ENCODE results near the gene DRAM1. TPM values are rescaled to one million over a fixed set of nuclear protein-coding genes. Genes with fewer than 3 reads are reported as not detected.
"Not testable (repeated sequence)": the region's sequence is repeated elsewhere in the genome, so short reads cannot be mapped to it uniquely, and the experiment has no call there.

DRAM1 gene
- total and polyA plus RNA-seq, 2 experiments from 2014 or later, result 0.06 to 0.56 TPM

DNA sequence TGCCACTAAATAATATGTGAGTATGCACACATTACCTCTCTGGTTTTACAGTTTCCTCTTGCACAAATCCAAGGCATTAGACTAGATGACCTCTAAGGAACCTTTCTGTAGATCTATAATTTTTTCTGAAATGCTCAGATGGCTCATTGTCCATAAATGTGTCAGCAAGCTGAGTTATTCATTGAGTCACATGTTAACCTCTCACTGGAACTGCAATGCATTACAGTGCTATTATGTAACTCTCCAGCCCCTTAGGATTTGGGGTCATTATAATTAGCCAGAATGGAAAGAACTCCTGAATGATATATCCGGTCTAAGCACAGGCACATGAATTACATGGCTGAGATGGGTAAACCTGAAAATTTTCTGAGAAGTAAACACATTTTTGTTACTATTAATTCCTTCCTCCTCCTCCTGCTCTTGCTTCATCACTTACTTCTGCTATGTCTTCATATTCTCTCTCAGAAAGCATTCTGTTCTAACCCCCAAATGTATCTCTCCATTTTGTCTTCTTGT lies 20.3 kb upstream of the DRAM1 start:
- Histone ChIP-seq H3K27ac (no peak overlapping the region), H3K4me1 (ENCODE audit: low read depth) (no peaks in the 10 kb centered on the region), H3K9me3 (ENCODE audit: low read depth) (no peaks in the 10 kb centered on the region), H3K27me3 (no peaks in the 10 kb centered on the region), H3K4me3 (no peak overlapping the region), H3K36me3 (no peaks in the 10 kb centered on the region)
- peak in 1 of 2 donors; percentile 62 for DNase-seq (ENCODE audit: low read depth in 1 of 2, low spot score in 1 of 2)
- TF ChIP-seq, protein P1, sequence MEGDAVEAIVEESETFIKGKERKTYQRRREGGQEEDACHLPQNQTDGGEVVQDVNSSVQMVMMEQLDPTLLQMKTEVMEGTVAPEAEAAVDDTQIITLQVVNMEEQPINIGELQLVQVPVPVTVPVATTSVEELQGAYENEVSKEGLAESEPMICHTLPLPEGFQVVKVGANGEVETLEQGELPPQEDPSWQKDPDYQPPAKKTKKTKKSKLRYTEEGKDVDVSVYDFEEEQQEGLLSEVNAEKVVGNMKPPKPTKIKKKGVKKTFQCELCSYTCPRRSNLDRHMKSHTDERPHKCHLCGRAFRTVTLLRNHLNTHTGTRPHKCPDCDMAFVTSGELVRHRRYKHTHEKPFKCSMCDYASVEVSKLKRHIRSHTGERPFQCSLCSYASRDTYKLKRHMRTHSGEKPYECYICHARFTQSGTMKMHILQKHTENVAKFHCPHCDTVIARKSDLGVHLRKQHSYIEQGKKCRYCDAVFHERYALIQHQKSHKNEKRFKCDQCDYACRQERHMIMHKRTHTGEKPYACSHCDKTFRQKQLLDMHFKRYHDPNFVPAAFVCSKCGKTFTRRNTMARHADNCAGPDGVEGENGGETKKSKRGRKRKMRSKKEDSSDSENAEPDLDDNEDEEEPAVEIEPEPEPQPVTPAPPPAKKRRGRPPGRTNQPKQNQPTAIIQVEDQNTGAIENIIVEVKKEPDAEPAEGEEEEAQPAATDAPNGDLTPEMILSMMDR (IDR thresholded peaks at IDR 0.05; ENCODE audit: low read depth, low read length), result no peak

DNA sequence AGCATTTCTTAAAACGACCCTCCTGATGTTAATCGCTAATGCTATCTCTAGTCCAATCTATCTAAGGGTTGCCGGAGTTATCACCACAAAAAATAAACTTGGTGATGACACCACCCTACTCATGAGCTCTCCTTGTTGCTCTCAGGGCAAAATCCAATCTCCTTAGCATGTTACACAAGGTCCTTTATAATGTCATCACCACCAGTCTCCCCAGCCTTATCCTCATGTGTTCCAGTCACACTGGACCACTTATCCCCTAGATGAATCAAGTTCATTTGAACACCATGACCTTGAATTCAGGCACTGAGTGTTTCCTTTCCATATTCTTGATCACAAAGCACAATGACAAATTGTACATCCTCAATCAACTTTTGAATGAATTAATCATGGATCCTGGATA lies 19.0 kb upstream of the DRAM1 start:
- TF ChIP-seq, protein P1 (IDR thresholded peaks at IDR 0.05; ENCODE audit: low read depth, low read length), result no peak
- Histone ChIP-seq H3K4me1 (ENCODE audit: low read depth) (no peaks in the 10 kb centered on the region), H3K4me3 (no peak overlapping the region), H3K36me3 (no peaks in the 10 kb centered on the region), H3K9me3 (ENCODE audit: low read depth) (no peaks in the 10 kb centered on the region), H3K27ac (no peak overlapping the region), H3K27me3 (no peaks in the 10 kb centered on the region)
- no peak for DNase-seq (ENCODE audit: low read depth in 1 of 2, low spot score in 1 of 2)

DNA sequence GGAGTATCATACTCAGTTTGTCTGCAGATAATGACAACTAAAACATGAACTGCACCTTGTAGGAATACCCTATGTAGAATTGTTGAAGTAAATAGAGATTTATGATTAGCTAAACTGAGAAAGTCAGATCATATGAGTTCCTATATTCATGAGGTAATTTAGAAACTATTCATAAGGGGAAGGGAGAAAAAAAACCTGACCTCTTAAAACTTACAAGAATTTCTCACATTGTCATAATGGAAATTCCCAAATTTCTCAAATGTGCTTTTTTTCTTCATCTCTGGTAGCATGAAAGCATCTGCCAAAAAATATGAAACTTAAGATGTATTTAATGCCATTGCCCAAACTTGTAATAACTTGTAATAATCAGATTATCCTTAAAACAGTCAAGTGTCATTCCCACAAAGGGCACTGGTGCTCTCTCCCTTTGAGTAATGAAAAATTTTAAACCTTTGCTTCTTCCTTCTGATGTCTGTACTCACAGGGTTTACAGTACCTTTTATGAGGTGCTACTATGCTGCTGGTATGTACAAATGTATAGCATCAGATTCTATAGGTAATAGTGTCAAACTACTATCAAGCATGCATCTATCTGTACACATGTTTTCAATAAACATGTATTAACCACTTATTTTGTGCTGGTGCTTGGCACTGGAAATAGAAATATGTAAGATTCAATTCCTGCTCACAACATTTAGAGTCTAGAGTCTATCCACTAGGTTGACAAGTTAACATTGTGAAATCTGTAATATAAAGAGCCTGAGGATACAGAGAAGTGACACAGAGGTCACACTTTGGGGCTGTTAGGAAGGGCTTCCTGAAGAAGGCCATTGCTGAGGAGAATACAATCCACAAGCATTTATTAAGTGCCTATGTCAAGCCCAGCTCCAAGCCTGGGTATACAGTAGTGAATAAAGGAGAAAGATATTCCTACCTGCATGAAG lies 17.4 kb upstream of the DRAM1 start:
- H3K27me3 ChIP-seq, result no peaks in the 10 kb centered on the region
- TF ChIP-seq, protein P1 (IDR thresholded peaks at IDR 0.05; ENCODE audit: low read depth, low read length), result no peak
- no peak overlapping the region for H3K27ac ChIP-seq
- no peaks in the 10 kb centered on the region for H3K36me3 ChIP-seq
- H3K4me3 ChIP-seq, result no peak overlapping the region
- no peaks in the 10 kb centered on the region for H3K4me1 ChIP-seq (ENCODE audit: low read depth)
- H3K9me3 ChIP-seq (ENCODE audit: low read depth), result no peaks in the 10 kb centered on the region
- no peak for DNase-seq (ENCODE audit: low read depth in 1 of 2, low spot score in 1 of 2)

DNA sequence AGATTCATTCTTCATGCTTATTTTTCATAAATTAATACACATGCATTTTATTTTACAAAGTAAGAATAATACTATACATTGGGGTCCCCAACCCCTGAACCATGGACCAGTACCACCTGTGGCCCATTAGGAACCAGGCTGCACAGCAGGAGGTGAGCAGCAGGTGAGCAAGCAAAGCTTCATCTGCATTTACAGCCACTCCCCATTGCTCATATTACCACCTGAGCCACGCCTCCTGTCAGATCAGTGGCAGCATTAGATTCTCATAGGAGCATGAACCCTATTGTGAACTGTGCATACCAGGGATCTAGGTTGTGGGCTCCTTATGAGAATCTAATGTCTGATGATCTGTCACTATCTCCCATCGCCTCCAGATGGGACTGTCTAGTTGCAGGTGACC lies 15.7 kb upstream of the DRAM1 start:
- not testable (repeated sequence) for DNase-seq (ENCODE audit: low read depth in 1 of 2, low spot score in 1 of 2); H3K4me3 ChIP-seq; H3K27me3 ChIP-seq; H3K4me1 ChIP-seq (ENCODE audit: low read depth); H3K27ac ChIP-seq; H3K9me3 ChIP-seq (ENCODE audit: low read depth); H3K36me3 ChIP-seq

DNA sequence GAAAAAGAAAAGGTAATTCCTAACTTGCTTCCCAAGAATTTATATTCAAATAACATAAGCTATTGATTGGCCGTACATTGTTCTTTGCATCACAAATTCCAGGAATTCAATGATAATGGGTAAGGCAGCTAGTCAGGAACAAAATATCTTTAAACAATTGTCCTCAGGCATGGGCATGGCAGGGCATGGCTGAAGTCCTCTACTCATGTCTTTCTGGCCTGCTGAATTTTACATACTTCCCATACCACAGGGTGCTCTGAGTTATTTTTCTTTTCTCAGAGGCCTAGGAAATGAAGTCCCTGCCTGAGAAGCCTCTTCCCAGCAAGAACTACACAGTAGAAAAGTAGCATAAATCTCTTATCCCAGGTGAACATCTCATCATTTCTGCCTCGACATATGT lies 15.1 kb upstream of the DRAM1 start:
- TF ChIP-seq, protein P1 (IDR thresholded peaks at IDR 0.05; ENCODE audit: low read depth, low read length), result no peak
- Histone ChIP-seq H3K9me3 (ENCODE audit: low read depth) (no peaks in the 10 kb centered on the region), H3K36me3 (no peaks in the 10 kb centered on the region), H3K4me3 (no peak overlapping the region), H3K4me1 (ENCODE audit: low read depth) (no peaks in the 10 kb centered on the region), H3K27me3 (no peaks in the 10 kb centered on the region), H3K27ac (no peak overlapping the region)
- no peak for DNase-seq (ENCODE audit: low read depth in 1 of 2, low spot score in 1 of 2)

DNA sequence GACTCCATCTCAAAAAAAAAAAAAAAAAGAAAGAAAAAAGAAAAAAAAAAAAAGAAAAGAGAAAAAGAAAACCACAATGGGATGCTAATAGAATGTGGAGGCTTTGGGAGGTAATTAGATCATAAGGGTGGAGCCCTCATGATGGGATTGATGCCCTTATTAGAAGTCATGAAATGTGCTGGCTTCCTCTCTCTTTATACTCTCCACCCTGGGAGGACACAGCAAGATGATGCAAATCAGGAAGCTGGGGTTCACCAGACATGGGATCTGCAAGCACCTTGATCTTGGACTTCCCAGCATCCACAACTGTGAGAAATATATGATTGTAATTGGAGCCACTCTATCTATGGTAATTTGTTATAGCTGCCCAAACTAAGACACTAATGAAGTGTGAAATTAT lies 13.4 kb upstream of the DRAM1 start:
- DNase-seq (ENCODE audit: low read depth in 1 of 2, low spot score in 1 of 2), result no peak
- Histone ChIP-seq H3K4me1 (ENCODE audit: low read depth) (no peaks in the 10 kb centered on the region), H3K4me3 (no peak overlapping the region), H3K27me3 (no peaks in the 10 kb centered on the region), H3K27ac (no peak overlapping the region), H3K36me3 (no peaks in the 10 kb centered on the region), H3K9me3 (ENCODE audit: low read depth) (no peaks in the 10 kb centered on the region)
- TF ChIP-seq, protein P1 (IDR thresholded peaks at IDR 0.05; ENCODE audit: low read depth, low read length), result no peak

Measured in cardiac muscle cell (in vitro differentiated cells and primary cell).